H54 (cell line): ENCODE results near the gene SPATA6L.

Experiments used
- DNase-seq: peaks from one replicate; pipeline ENCODE4 v3.0.0; 2011; ENCODE audit warnings: low spot score, mixed read lengths; ENCODE audit not compliant: insufficient read length
- FAIRE-seq: peaks from 3 replicates; lab custom pipeline; 2011; peaks lifted over from hg19 to GRCh38; lab: Jason Lieb, UNC
- POLR2A ChIP-seq: IDR thresholded peaks from 2 replicates; pipeline ENCODE4 v1.6.1; 2011; ENCODE audit warnings: low read depth, mild to moderate bottlenecking, low read length

Gene SPATA6L

DNA sequence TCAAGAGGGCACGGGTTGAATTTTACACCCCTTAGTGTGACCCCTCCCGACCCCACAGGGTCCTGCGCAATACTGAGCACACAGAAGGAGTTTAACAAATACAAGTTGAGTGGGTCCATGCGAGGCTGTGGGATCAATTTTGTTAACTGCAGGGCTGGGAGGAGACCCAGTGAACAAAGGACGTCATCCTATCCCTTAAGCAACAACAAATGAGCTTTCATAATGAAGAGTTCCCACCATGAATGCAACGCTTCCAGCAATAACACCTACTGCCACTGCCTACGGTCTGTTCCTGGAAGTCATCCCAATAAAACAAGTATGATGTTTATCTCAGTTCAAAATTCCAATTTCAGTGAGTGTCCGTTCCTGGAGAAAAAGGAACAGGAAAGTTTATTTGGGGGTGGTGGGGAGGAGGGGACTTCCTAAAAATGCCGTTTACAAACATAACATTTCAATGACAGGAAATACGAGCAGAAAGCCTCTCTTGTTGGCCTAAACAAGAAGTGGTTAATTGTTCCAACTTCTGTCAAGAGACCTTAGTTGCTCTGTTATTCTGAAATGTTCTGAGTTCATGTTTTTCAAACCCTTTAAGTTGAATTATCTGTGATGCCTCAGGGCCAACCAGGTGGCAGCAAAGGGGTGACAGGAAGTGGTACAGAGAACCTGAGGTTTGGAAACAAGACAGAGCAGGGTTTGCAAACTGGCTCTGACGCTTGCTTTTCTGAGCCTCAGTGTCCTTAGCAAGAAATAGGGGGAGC is 69.9 kb downstream of the SPATA6L start:
- FAIRE-seq = no peak

DNA sequence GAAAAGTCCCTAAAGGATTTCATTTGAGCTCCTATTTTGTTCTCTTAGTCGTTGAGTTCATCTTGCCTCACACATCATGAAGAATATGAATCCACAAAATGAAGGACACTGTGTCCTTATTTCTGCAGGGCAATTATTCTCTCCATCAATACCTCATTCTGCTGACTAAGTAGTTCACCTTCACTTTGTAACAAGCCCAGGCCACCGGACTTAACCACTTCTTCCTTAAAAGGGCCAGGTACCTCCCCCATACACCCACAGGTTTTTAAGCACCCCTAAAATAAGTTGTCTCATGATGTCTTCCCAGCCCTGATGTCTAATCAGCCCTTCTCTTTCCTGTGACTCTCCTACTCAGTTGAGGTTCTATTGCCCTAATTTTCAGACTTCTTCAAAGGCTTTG is 71.3 kb downstream of the SPATA6L start:
- TF ChIP-seq POLR2A = no peak
- no peak for DNase-seq
- FAIRE-seq = no peak

More for the DNA sequence above, 69.9 kb downstream of the SPATA6L start:
- TF ChIP-seq POLR2A = no peak
- no peak for DNase-seq

DNA sequence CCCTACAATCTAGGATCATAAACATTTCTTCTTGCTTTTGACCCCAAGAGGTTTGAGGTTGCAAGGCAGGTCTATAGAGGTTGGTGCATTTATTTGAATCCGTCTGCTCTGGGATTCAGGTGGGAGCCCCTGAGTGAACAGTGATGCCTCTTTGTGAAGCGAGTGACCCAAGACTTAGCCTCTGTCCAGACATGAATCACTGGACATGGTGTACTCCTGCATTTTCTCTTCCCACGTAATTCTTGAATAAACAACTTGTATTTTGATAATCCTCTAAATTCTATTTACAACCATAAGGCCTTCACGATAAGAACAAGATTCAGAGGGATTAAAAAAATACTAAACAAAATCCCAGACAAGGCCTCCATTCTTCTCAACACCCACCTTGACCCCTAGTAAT is 71.7 kb downstream of the SPATA6L start:
- no peak for TF ChIP-seq POLR2A
- FAIRE-seq = no peak
- no peak for DNase-seq

DNA sequence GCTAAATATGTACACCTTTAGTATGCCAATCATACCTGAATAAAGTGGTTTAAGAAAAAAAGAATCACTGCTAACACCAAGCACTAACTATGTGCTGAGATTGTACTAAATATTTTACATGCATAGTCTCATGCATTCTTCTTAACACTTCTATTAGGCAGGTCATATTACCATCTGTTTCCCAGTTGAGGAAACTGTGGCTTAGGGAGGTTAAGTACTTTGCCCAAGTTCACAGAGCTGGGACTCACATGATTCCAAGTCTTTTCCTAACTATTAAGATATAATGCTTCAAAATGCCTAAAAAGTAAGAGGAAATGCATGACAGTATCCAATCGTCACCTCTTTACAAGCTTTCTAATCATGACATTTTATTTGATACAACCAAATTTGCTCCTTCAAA is 73.4 kb downstream of the SPATA6L start:
- DNase-seq = no peak
- TF ChIP-seq POLR2A = no peak
- no peak for FAIRE-seq

DNA sequence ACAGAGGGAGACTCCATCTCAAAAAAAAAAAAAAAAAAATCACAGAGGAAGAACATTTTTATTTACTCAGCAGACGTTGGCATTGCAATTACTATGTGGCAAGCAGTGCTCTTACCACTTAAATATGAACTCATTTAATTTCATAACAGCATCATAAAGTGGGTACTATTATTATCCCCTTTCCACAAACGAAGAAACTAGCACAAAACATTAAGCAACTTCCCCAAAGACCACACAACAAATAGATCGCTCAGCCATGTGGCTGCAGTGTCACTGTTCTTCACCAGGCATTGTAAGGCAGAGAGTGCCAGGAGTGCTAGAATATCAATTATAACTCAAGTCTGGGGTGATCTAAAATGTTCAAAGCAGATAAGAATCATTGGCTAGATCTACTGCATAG is 74.0 kb downstream of the SPATA6L start:
- FAIRE-seq (no peak), DNase-seq (no peak)
- TF ChIP-seq POLR2A = no peak

DNA sequence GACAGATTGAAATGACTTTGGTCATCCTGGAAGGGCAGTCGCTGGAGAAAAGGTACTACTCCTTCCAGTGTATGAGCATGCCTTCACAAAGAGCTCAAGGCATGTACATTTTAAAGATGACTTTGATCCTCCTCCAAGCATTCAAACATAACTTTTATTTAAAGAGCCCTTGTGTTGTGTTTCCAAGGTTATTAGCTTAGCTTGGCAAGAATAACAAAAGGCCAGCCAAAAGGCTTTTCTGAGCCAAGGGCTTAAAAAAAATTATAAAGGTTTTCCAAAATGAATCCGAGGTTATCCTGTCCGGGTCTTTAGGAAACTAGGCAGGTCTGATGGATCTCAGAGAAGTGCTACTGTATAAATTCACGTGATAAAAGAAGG is 75.2 kb downstream of the SPATA6L start:
- DNase-seq (no peak), FAIRE-seq (no peak)
- TF ChIP-seq POLR2A = no peak

DNA sequence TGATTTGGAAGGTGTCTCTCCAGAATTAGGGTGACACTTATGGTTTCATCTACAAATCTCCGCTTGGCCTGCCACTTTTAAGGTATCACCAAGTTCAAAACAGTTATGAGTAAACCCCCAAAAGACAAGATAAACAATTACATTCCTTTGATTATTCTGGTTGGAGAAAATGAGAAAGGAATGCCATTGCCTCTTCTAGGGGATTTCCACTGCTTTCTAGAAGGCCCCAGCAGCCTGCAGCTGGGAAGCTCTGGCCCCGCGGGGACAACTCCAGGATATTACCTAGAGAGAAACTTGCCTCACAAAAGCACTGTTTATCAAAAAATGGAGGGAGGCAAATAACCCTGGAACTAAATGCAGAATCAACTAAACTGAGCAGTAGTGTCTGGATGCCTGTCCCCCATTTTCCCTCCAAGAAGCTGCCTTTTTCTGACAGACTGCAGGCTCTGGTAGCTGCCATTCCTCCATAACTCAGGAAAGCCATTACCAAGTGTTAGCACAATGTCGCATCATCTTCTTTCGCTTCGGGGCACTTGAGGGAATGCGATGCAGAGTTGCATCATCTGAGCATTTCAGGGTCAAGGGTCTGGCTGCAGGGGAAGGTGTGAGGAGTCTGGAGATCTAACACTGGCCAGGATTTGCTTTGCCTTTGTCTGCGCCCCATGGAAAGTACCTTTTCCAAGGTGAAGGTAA is 75.7 kb downstream of the SPATA6L start:
- no peak for DNase-seq
- no peak for FAIRE-seq
- no peak for TF ChIP-seq POLR2A

DNA sequence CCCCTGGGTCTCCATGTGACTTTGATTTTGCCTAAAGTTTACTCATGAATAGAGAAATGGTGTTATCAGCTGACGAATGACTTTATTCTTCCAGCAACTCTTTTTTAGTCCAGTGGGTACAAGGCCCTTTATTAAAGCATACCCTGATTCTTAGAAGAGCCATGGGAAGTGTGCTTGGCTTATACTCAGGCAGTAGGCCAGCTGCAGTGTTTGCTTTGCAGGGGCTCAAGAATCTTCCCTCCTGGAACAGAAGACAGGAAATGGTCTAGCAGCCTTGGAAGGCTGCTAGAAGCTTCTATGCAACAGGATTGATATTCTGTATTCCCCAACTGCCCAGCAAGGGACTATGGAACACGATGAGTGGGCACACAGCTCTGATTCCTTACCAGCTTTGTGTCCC is 77.6 kb downstream of the SPATA6L start:
- no peak for DNase-seq
- FAIRE-seq = no peak
- TF ChIP-seq POLR2A = no peak

DNA sequence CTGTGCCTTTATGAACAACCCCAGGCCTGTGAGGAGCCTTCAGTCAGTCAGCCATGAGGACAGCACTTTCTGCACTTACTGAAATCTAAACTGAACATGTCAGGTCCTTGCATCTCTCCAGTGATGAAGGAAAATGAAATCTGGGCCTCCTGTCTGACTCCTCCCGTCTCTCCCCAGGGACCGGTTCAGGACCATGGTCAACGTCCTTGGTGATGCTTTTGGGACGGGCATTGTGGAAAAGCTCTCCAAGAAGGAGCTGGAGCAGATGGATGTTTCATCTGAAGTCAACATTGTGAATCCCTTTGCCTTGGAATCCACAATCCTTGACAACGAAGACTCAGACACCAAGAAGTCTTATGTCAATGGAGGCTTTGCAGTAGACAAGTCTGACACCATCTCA is 81.1 kb downstream of the SPATA6L start:
- DNase-seq = no peak
- no peak for FAIRE-seq
- no peak for TF ChIP-seq POLR2A

DNA sequence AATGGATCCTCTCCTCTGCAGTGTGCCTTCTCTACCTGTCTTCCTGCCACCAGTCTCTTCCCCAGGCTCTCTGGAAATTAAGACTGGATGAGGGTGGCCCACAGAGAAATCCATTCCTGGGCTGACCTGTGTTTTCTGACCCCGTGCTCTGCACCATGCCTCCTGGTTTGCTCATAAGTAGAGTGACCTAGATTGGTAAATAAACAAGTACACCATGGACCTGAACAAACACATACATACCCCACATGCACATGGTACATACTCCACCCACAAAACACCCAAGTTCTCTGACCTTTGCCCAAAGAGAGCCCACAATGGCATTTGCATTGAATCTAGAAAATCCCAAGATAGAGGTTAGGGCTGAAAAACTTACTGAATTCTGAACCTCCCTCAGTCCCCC is 81.6 kb downstream of the SPATA6L start:
- TF ChIP-seq POLR2A = no peak
- DNase-seq (no peak), FAIRE-seq (no peak)

DNA sequence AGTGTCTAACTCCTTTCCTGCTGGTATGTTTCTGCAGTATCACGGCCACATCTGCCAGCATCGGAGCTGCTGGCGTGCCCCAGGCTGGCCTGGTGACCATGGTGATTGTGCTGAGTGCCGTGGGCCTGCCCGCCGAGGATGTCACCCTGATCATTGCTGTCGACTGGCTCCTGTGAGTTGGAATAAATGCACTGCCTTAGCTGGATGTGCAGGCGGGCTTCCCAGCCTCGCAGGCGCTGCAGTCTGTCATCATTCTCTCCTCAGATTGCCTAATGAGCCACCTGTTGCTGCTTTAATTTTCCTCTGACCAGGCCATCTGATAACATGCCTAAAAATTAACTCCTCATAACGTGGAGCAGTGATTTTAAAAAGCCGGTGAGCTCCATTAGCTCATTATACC is 83.3 kb downstream of the SPATA6L start:
- DNase-seq = no peak
- TF ChIP-seq POLR2A = no peak
- no peak for FAIRE-seq

DNA sequence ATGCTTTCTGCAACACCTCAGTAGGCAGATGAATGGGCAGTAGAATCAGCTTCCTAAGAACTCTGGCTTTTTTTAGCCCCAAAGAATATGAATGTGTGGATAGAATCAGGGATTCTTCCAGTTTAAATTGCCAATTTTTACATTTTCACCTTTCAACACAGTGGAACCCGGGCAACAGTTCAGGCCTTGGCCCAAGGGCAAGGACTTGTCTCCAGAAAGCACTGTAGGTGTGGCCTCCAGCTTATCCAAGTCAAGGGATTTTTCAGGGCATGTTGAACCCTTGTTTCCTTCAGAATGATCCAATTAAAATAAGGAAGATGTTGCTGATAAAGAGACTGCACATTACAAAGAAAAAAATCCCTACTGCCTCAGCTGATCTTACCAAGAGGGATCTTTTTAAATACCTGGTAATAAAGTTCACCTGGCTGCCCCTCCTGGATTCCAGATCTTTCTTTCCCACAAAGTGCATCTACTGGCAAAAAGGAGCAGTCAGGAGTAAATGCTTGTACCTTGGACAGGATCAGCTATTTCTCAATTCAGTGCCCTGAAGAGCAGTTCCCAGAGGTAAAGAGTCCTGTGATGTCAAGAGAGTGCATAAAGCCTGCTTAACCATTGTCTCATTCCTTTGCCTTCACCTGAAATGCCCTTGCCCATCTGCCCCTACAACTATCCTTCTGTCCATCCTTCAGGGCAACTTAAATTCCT is 84.3 kb downstream of the SPATA6L start:
- FAIRE-seq (no peak), DNase-seq (no peak)
- no peak for TF ChIP-seq POLR2A

DNA sequence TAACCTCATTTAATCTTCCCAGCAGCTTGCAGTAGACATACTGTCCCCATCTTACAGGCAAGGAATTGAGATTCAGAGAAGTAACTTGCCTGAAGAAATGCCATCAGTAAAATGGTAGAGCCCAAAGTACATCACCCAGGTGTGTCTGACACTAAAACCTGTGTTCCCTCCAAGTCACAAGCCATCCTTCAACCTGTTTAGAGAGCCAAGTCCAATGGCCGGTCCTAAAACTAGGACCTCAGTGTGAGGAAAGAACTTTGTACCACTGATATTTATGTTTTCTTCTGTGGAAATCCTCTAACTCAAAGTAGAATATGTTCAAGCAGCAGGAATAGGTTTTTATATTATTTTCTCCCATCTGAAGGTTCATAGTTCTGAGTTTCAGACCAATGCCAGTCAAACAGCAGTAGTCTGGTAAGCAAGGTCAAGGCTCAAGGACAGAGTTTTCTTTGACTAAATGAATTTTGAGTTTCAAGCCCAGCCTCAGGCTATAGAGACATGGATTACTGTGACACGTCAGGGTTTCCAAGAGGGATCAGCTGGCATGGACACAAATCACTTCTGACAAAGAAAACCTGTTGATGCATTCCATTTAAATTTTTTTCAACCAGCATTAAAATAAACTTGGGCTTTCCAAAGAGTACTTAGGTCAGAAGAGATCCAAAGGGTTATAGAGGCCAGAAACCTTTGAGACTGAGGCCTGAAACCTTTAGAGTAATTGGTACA is 85.1 kb downstream of the SPATA6L start:
- no peak for FAIRE-seq
- no peak for TF ChIP-seq POLR2A
- DNase-seq = no peak

DNA sequence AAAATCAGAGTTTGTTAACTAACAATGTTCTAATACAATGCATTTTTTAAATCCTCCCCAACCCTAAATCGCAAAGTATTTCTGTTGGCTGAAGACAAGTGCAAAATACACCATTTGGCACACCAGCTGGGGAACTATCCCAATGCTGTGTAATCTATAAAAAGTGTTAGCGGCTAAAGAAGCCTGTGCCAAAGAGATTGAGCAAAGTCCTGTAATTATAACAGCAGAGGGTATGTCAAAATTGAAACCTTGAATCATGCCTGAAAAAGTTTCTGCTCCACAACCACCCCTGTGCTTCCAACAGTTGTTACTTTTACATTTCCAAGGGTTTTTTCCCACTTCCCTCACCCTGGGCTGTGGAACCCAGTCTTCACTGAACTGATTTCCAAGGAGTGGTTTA is 87.3 kb downstream of the SPATA6L start:
- no peak for FAIRE-seq
- DNase-seq = no peak
- TF ChIP-seq POLR2A = no peak
